H1 (cell line): ENCODE measurements around the gene ALLC. TPM values are rescaled to one million over a fixed set of nuclear protein-coding genes. Genes with fewer than 3 reads are reported as not detected.

ENCODE experiments used
- BACH1 ChIP-seq: IDR thresholded peaks from 2 replicates; pipeline ENCODE4 v1.6.1; 2012; ENCODE audit warnings: low read length, improper control_type of control experiment
- BRCA1 ChIP-seq: IDR thresholded peaks from 2 replicates; pipeline ENCODE4 v1.6.1; 2012; ENCODE audit warnings: low read depth, low read length, improper control_type of control experiment
- CBX5 ChIP-seq: fragments of 300-800, 300-1000 bp; sonication (generic); IDR thresholded peaks from 2 replicates; pipeline ENCODE4 v1.7.1; 2016; ENCODE audit warnings: antibody characterized with exemption, low read length, low read depth
- KDM4A ChIP-seq: IDR thresholded peaks from one replicate; pipeline ENCODE4 v1.7.1; 2012; ENCODE audit warnings: low read depth, mild to moderate bottlenecking, moderate library complexity, low read length, inconsistent platforms; ENCODE audit not compliant: severe bottlenecking
- SIX5 ChIP-seq: IDR thresholded peaks from 2 replicates; pipeline ENCODE4 v1.6.1; 2011; ENCODE audit warnings: mild to moderate bottlenecking, low read depth, low read length
- SRF ChIP-seq: IDR thresholded peaks from 2 replicates; pipeline ENCODE4 v1.6.1; 2011; ENCODE audit warnings: mild to moderate bottlenecking, low read depth, low read length, moderate library complexity
- polyA plus RNA-seq, 7 experiments: library from polyadenylated mRNA; depleted of rRNA in 3 of 7; stranded (reverse) in 5 of 7; unstranded in 2 of 7; fragments of >200 nt in 5 of 7; fragments of 200-250 nt in 2 of 7; gene quantifications; 1 replicate in 5 of 7; 2 replicates in 1 of 7; 4 replicates in 1 of 7; pipeline versions ENCODE4 v1.2.1 to v1.2.3, GENCODE V29; 2011 to 2013; ENCODE audit warnings: missing spikeins in 2 of 7, mixed read lengths in 2 of 7
- total RNA-seq: library from RNA; stranded (reverse); fragmentation: NEBNext Ultra II Directional; extraction: Animal tissue kit (Norgen Biotek cat#: 25700); gene quantifications from 2 replicates; pipeline ENCODE4 v1.2.1, GENCODE V29; 2021

The ALLC gene
- total and polyA plus RNA-seq, 2 of the 8 experiments (the other 6 are each of a cell fraction or from before 2014, with no cell fraction given), result not detected

- TF ChIP-seq KDM4A (no peak), SRF (no peak), BRCA1 (no peak), BACH1 (no peak), CBX5 (no peak), SIX5 (no peak)
Observed at GRCh38 chr2:3650140-3650920, 7.7 kb upstream of the ALLC start (continued).
